ENCODE measurements around the gene ZEB2. TPM values are rescaled to one million over a fixed set of nuclear protein-coding genes. Genes with fewer than 3 reads are reported as not detected.

The ZEB2 gene
- total RNA-seq, 1 donor from 2014 or later, result 108 TPM

- no peaks in the 10 kb centered on the region for H3K4me1 ChIP-seq (ENCODE audit: control insufficient read depth in 3 of 3, insufficient read depth in 3 of 3, low read length in 3 of 3)
- H3K4me3 ChIP-seq (ENCODE audit: low read length in 3 of 3), result no peak overlapping the region
- H3K27me3 ChIP-seq (ENCODE audit: control insufficient read depth in 3 of 3, insufficient read depth in 3 of 3, low read length in 3 of 3), result no peaks in the 10 kb centered on the region
- no peak overlapping the region for H3K27ac ChIP-seq (ENCODE audit: low read depth, low read length)
- no peaks in the 10 kb centered on the region for H3K9me3 ChIP-seq (ENCODE audit: control insufficient read depth in 3 of 3, low read length in 3 of 3)
- H3K9ac ChIP-seq (ENCODE audit: low read depth in 1 of 3, low read length in 3 of 3), result no peak overlapping the region
- no peaks in the 10 kb centered on the region for H3K36me3 ChIP-seq (ENCODE audit: control insufficient read depth in 3 of 3, insufficient read depth in 3 of 3, low read length in 3 of 3)
Observed at GRCh38 chr2:144550084-144550483, 30.2 kb upstream of the ZEB2 start.

DNA sequence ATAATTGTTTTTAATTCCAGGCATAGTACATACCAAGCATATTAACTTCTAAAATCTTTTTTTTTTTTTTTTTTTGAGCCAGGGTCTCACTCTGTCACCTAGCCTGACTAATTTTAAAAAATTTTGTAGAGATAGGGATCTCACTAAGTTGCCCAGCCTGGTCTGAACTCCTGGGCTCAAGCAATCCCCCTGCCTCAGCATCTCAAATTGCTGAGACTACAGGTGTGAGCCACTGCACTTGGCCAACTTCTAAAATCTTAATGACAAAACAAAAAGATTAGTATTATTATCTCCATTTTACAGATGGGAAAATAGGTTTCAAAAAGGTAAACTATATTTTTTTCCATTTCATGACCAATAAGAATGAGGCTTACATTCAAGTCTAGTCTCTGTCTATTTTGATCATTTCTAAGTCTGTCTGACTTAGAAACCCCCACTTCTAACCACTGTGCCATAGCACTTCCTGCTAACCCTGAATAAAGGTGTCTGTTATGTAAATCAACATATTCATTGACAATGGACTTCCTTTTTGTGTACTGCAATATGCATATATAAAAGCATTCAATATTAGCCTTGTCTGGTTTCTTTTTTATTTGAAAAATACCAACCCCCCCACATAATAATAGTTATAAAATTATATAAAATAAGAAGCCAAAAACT, 28.7 kb upstream of the ZEB2 start:
- no peaks in the 10 kb centered on the region for H3K9me3 ChIP-seq (ENCODE audit: control insufficient read depth in 3 of 3, low read length in 3 of 3)
- H3K4me1 ChIP-seq (ENCODE audit: control insufficient read depth in 3 of 3, insufficient read depth in 3 of 3, low read length in 3 of 3), result no peaks in the 10 kb centered on the region
- no peak overlapping the region for H3K27ac ChIP-seq (ENCODE audit: low read depth, low read length)
- H3K27me3 ChIP-seq (ENCODE audit: control insufficient read depth in 3 of 3, insufficient read depth in 3 of 3, low read length in 3 of 3), result no peaks in the 10 kb centered on the region
- H3K9ac ChIP-seq (ENCODE audit: low read depth in 1 of 3, low read length in 3 of 3), result no peak overlapping the region
- no peaks in the 10 kb centered on the region for H3K36me3 ChIP-seq (ENCODE audit: control insufficient read depth in 3 of 3, insufficient read depth in 3 of 3, low read length in 3 of 3)
- H3K4me3 ChIP-seq (ENCODE audit: low read length in 3 of 3), result no peak overlapping the region

DNA sequence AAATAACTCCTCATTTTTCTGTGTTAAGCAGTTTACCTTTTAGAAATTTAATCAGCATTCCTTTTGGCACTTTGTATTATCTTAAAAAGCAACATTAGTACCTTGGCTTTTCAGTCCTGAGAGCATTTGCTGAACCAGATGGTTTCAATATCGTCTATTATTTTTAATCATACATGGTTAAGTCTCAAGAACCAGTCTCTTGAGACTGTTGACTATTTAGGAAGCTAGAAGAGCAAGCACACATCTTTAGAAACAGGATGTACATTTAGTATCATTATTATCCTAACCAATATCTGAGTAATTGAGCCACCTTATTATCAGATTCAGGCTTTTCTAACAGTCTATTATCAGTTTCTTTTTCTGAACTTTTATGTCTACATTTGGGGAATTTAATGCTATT, 28.2 kb upstream of the ZEB2 start:
- Histone ChIP-seq H3K4me1 (ENCODE audit: control insufficient read depth in 3 of 3, insufficient read depth in 3 of 3, low read length in 3 of 3) (no peaks in the 10 kb centered on the region), H3K9me3 (ENCODE audit: control insufficient read depth in 3 of 3, low read length in 3 of 3) (no peaks in the 10 kb centered on the region), H3K27me3 (ENCODE audit: control insufficient read depth in 3 of 3, insufficient read depth in 3 of 3, low read length in 3 of 3) (no peaks in the 10 kb centered on the region), H3K9ac (ENCODE audit: low read depth in 1 of 3, low read length in 3 of 3) (no peak overlapping the region), H3K4me3 (ENCODE audit: low read length in 3 of 3) (no peak overlapping the region), H3K36me3 (ENCODE audit: control insufficient read depth in 3 of 3, insufficient read depth in 3 of 3, low read length in 3 of 3) (no peaks in the 10 kb centered on the region), H3K27ac (ENCODE audit: low read depth, low read length) (no peak overlapping the region)

- no peaks in the 10 kb centered on the region for H3K27me3 ChIP-seq (ENCODE audit: control insufficient read depth in 3 of 3, insufficient read depth in 3 of 3, low read length in 3 of 3)
- no peaks in the 10 kb centered on the region for H3K9me3 ChIP-seq (ENCODE audit: control insufficient read depth in 3 of 3, low read length in 3 of 3)
- H3K4me3 ChIP-seq (ENCODE audit: low read length in 3 of 3), result no peak overlapping the region
- H3K36me3 ChIP-seq (ENCODE audit: control insufficient read depth in 3 of 3, insufficient read depth in 3 of 3, low read length in 3 of 3), result no peaks in the 10 kb centered on the region
- no peak overlapping the region for H3K9ac ChIP-seq (ENCODE audit: low read depth in 1 of 3, low read length in 3 of 3)
- no peaks in the 10 kb centered on the region for H3K4me1 ChIP-seq (ENCODE audit: control insufficient read depth in 3 of 3, insufficient read depth in 3 of 3, low read length in 3 of 3)
- H3K27ac ChIP-seq (ENCODE audit: low read depth, low read length), result no peak overlapping the region
Observed at GRCh38 chr2:144547494-144547893, 27.6 kb upstream of the ZEB2 start.

- H3K27ac ChIP-seq (ENCODE audit: low read depth, low read length), result no peak overlapping the region
- H3K27me3 ChIP-seq (ENCODE audit: control insufficient read depth in 3 of 3, insufficient read depth in 3 of 3, low read length in 3 of 3), result no peaks in the 10 kb centered on the region
- H3K9ac ChIP-seq (ENCODE audit: low read depth in 1 of 3, low read length in 3 of 3), result no peak overlapping the region
- H3K4me3 ChIP-seq (ENCODE audit: low read length in 3 of 3), result no peak overlapping the region
- no peaks in the 10 kb centered on the region for H3K36me3 ChIP-seq (ENCODE audit: control insufficient read depth in 3 of 3, insufficient read depth in 3 of 3, low read length in 3 of 3)
- H3K4me1 ChIP-seq (ENCODE audit: control insufficient read depth in 3 of 3, insufficient read depth in 3 of 3, low read length in 3 of 3), result no peaks in the 10 kb centered on the region
- no peaks in the 10 kb centered on the region for H3K9me3 ChIP-seq (ENCODE audit: control insufficient read depth in 3 of 3, low read length in 3 of 3)
Observed at GRCh38 chr2:144546933-144547332, 27.0 kb upstream of the ZEB2 start.

GRCh38 chr2:144545787-144546186, 25.9 kb upstream of the ZEB2 start:
- no peaks in the 10 kb centered on the region for H3K9me3 ChIP-seq (ENCODE audit: control insufficient read depth in 3 of 3, low read length in 3 of 3)
- no peaks in the 10 kb centered on the region for H3K36me3 ChIP-seq (ENCODE audit: control insufficient read depth in 3 of 3, insufficient read depth in 3 of 3, low read length in 3 of 3)
- H3K4me1 ChIP-seq (ENCODE audit: control insufficient read depth in 3 of 3, insufficient read depth in 3 of 3, low read length in 3 of 3), result no peaks in the 10 kb centered on the region
- no peak overlapping the region for H3K9ac ChIP-seq (ENCODE audit: low read depth in 1 of 3, low read length in 3 of 3)
- H3K4me3 ChIP-seq (ENCODE audit: low read length in 3 of 3), result no peak overlapping the region
- H3K27me3 ChIP-seq (ENCODE audit: control insufficient read depth in 3 of 3, insufficient read depth in 3 of 3, low read length in 3 of 3), result no peaks in the 10 kb centered on the region
- H3K27ac ChIP-seq (ENCODE audit: low read depth, low read length), result no peak overlapping the region

DNA sequence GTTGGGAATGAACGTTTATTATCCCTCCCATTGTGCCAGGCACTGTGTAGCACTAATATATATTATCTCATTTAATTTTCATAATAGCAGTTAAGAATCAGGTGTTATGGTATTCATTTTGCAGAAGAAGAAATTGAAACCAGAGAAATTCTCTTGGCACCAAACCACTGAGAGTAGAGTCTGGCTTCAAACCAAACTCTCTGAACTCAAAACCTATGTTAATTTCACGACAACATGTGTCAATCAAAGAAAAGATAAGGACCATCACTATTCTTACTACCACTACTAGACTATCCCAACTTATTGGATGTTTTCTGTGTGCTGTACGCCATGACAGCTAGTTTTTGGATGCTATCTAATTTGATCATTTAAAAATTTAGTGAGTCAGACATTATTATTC, 24.1 kb upstream of the ZEB2 start:
- no peaks in the 10 kb centered on the region for H3K4me1 ChIP-seq (ENCODE audit: control insufficient read depth in 3 of 3, insufficient read depth in 3 of 3, low read length in 3 of 3)
- H3K9ac ChIP-seq (ENCODE audit: low read depth in 1 of 3, low read length in 3 of 3), result no peak overlapping the region
- H3K9me3 ChIP-seq (ENCODE audit: control insufficient read depth in 3 of 3, low read length in 3 of 3), result no peaks in the 10 kb centered on the region
- no peak overlapping the region for H3K27ac ChIP-seq (ENCODE audit: low read depth, low read length)
- no peaks in the 10 kb centered on the region for H3K27me3 ChIP-seq (ENCODE audit: control insufficient read depth in 3 of 3, insufficient read depth in 3 of 3, low read length in 3 of 3)
- no peaks in the 10 kb centered on the region for H3K36me3 ChIP-seq (ENCODE audit: control insufficient read depth in 3 of 3, insufficient read depth in 3 of 3, low read length in 3 of 3)
- no peak overlapping the region for H3K4me3 ChIP-seq (ENCODE audit: low read length in 3 of 3)

DNA sequence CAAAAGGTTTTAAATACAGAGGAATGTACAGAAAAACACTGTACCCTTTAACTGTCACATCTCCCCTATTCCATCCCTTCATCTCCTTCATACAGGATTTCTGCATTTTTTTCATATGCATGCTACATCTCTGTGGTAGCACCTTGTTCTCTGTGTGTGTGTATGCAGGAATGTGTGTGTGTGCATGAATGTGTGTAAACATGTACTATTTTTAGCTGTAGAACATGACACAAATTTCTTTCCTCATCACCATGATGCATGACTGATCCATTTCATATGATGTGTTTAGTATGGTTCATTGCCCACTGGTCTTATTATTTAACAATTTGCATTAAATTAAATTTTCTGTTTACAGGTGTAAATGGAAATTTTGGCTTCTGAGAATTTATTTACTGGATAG, 21.5 kb upstream of the ZEB2 start:
- no peak overlapping the region for H3K4me3 ChIP-seq (ENCODE audit: low read length in 3 of 3)
- no peaks in the 10 kb centered on the region for H3K36me3 ChIP-seq (ENCODE audit: control insufficient read depth in 3 of 3, insufficient read depth in 3 of 3, low read length in 3 of 3)
- no peaks in the 10 kb centered on the region for H3K4me1 ChIP-seq (ENCODE audit: control insufficient read depth in 3 of 3, insufficient read depth in 3 of 3, low read length in 3 of 3)
- no peaks in the 10 kb centered on the region for H3K27me3 ChIP-seq (ENCODE audit: control insufficient read depth in 3 of 3, insufficient read depth in 3 of 3, low read length in 3 of 3)
- no peaks in the 10 kb centered on the region for H3K9me3 ChIP-seq (ENCODE audit: control insufficient read depth in 3 of 3, low read length in 3 of 3)
- no peak overlapping the region for H3K9ac ChIP-seq (ENCODE audit: low read depth in 1 of 3, low read length in 3 of 3)
- no peak overlapping the region for H3K27ac ChIP-seq (ENCODE audit: low read depth, low read length)

DNA sequence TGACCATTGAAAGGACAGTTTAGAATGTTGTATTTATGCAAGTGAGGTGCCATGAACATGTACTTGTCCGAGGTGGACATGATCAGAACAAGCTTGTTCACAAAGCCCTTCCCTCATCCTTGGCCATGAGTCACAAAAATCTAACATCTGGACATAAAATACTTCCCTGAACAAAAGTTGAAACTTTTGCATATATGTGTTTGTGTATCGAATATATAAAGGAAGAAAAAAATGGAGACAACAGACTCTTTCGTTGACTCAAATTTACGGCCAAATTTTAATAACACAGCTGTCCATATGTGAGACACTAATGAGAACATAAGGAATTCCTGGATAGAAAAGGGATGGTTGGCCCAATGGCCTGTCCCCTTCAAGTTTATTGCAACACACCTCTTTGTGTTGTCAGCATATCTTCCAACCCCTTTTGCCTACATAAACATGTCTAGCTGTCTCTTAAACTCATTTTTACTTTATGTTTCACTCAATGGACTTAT, 19.4 kb upstream of the ZEB2 start:
- Histone ChIP-seq H3K9ac (ENCODE audit: low read depth in 1 of 3, low read length in 3 of 3) (no peak overlapping the region), H3K27me3 (ENCODE audit: control insufficient read depth in 3 of 3, insufficient read depth in 3 of 3, low read length in 3 of 3) (no peaks in the 10 kb centered on the region), H3K9me3 (ENCODE audit: control insufficient read depth in 3 of 3, low read length in 3 of 3) (no peaks in the 10 kb centered on the region), H3K27ac (ENCODE audit: low read depth, low read length) (no peak overlapping the region), H3K36me3 (ENCODE audit: control insufficient read depth in 3 of 3, insufficient read depth in 3 of 3, low read length in 3 of 3) (no peaks in the 10 kb centered on the region), H3K4me3 (ENCODE audit: low read length in 3 of 3) (no peak overlapping the region), H3K4me1 (ENCODE audit: control insufficient read depth in 3 of 3, insufficient read depth in 3 of 3, low read length in 3 of 3) (no peaks in the 10 kb centered on the region)

DNA sequence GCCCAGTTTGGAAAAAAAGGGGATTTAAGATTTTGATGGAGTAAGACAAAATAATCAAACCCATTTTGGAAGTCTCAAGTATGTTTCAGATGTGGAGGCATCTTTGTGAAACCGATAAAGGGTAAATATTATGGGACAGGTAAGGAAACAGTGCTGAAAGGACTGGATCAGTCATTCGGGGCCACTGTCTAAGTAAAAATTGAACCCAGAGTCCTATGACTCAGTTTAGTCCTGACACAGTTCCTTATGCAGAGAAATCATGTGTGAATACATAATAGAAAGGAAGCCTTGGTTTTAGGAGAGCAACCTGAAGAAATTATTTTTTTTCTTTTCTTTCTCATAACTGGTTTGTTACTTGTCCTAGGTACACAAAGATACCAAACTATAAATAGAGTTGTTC, 15.4 kb upstream of the ZEB2 start:
- no peak overlapping the region for H3K27ac ChIP-seq (ENCODE audit: low read depth, low read length)
- no peaks in the 10 kb centered on the region for H3K9me3 ChIP-seq (ENCODE audit: control insufficient read depth in 3 of 3, low read length in 3 of 3)
- no peaks in the 10 kb centered on the region for H3K4me1 ChIP-seq (ENCODE audit: control insufficient read depth in 3 of 3, insufficient read depth in 3 of 3, low read length in 3 of 3)
- no peak overlapping the region for H3K9ac ChIP-seq (ENCODE audit: low read depth in 1 of 3, low read length in 3 of 3)
- H3K36me3 ChIP-seq (ENCODE audit: control insufficient read depth in 3 of 3, insufficient read depth in 3 of 3, low read length in 3 of 3), result no peaks in the 10 kb centered on the region
- no peaks in the 10 kb centered on the region for H3K27me3 ChIP-seq (ENCODE audit: control insufficient read depth in 3 of 3, insufficient read depth in 3 of 3, low read length in 3 of 3)
- no peak overlapping the region for H3K4me3 ChIP-seq (ENCODE audit: low read length in 3 of 3)
